ENCODE results near the gene ZCCHC4.

ZCCHC4 gene, protein sequence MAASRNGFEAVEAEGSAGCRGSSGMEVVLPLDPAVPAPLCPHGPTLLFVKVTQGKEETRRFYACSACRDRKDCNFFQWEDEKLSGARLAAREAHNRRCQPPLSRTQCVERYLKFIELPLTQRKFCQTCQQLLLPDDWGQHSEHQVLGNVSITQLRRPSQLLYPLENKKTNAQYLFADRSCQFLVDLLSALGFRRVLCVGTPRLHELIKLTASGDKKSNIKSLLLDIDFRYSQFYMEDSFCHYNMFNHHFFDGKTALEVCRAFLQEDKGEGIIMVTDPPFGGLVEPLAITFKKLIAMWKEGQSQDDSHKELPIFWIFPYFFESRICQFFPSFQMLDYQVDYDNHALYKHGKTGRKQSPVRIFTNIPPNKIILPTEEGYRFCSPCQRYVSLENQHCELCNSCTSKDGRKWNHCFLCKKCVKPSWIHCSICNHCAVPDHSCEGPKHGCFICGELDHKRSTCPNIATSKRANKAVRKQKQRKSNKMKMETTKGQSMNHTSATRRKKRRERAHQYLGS

GRCh38 chr4:25312496-25313200 is at the start of gene ZCCHC4:
Gene ZCCHC4, plus strand, starts transcription at chr4:25312774. Its CDS starts 36 bp downstream, at chr4:25312810.
- DNase-seq: peak; percentile 83

- DNase-seq: no peak
Observed at GRCh38 chr4:25271866-25272265, 40.7 kb upstream of the ZCCHC4 start.

GRCh38 chr4:25280210-25280609 is 32.4 kb upstream of the ZCCHC4 start:
- no peak for DNase-seq

GRCh38 chr4:25283948-25284347 is 28.6 kb upstream of the ZCCHC4 start:
- DNase-seq: no peak

DNA sequence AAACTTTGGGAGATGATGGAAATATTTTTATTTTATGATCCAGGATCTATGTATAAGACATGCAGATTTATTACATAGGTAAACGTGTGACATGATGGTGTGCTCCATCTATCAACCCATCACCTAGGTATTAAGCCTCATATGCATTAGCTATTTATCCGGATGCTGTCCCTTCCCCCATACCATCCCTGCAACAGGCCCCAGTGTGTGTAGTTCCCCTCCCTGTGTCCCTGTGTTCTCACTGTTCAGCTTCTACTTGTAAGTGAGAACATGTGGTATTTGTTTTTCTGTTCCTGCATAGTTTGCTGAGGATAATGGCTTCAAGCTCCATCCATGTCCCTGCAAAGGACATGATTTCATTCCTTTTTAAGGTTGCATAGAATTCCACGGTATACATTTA is 28.1 kb upstream of the ZCCHC4 start:
- no peak for DNase-seq

- no peak for DNase-seq
Observed at GRCh38 chr4:25290490-25291067, 22.0 kb upstream of the ZCCHC4 start.

- DNase-seq: no peak
Observed at GRCh38 chr4:25291158-25291733, 21.3 kb upstream of the ZCCHC4 start.

DNA sequence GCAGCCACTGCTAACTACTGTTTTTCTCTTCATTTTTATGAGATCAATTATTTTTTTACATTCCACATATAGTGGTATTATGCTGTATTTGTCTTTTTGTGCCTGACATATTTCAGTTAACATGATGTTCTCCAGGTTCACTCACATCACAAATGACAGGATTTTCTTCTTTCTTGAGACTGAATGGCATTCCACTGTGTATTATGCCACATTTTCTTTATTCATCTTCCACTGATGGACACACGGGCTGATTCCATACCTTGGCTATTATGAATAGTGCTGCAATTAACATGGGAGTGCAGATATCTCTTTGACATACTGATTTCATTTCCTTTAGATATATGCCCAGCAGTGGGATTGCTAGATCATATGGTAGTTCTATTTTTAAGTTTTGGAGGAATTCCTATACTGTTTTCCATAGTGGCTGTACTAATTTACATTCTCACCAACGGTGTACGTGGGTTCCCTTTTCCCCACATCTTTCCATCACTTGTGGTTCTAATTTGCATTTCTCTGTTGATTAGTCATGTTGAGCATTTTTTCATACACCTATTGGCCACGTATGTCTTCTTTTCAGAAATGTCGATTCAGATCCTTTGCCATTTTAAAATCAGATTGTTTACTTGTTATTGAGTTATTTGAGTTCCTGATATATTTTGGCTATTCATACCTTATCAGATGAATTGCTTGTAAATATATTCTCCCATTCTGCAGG is 14.9 kb upstream of the ZCCHC4 start:
- DNase-seq: no peak

DNA sequence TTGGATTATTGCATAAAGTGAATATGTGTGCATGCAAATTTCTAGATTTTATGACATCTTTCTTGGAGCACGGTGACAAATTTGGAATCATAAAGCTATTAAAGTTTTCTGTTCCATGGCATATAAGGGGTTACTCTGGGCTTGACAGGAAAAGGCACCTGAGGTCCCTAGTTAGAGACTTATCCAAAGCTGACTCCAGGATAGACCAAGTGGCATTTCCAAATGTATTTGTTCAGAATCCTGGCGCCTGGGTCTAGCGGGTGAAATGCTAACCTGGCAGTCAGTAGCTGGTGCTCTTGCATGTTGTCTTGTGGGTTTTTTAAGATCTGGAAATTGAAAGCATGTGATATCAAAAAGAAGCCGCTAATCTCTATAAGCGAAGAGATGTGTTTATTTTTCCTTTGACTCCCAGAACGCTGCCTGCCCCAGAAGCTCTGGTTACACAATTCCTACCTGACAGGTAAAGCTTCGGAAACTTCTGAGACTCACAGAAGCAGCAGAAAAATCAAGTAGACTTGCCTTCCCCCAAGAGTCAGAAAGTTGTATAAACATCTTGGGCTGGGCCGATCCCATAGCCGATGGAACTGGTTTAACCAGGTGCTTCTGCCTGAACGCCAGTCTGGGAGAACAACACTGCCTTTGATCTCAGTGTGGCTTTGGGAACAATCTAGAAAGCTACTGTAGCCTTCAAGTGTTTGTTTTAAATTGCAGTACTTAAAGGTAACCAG is 12.9 kb upstream of the ZCCHC4 start:
- no peak for DNase-seq

GRCh38 chr4:25301471-25301870 is 11.1 kb upstream of the ZCCHC4 start:
- no peak for DNase-seq

- DNase-seq: no peak
Observed at GRCh38 chr4:25302626-25303025, 9.9 kb upstream of the ZCCHC4 start.

GRCh38 chr4:25303578-25303977 is 9.0 kb upstream of the ZCCHC4 start:
- no peak for DNase-seq

DNA sequence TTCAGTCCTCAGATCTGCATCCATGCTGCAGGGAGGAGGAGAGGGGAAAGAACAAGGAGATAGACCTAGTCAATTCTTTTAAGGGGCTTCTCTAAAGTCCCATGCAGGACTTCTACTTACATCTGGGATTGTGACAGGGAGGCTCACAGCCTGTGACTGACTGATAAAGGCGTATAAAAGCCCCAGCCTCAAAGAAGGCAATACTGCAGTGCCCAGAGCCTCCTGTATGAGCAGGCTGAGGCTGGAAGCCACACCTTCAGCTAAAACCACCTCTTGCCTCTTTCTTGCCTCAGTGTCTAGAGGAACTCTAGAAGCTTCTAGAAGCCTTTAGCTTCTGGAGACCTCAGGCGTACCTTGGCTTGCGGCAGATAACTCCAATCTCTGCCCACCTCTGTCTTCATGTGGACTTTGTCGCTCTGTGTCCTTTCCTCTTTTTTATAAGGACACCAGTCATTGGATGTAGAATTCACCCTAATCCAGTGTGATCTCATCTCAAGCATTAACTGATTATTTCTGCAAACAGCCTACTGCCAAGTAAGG is 6.0 kb upstream of the ZCCHC4 start:
- DNase-seq: no peak

- DNase-seq: no peak
Observed at GRCh38 chr4:25307596-25307995, 5.0 kb upstream of the ZCCHC4 start.

GRCh38 chr4:25308306-25308705 is 4.3 kb upstream of the ZCCHC4 start:
- DNase-seq: no peak

DNA sequence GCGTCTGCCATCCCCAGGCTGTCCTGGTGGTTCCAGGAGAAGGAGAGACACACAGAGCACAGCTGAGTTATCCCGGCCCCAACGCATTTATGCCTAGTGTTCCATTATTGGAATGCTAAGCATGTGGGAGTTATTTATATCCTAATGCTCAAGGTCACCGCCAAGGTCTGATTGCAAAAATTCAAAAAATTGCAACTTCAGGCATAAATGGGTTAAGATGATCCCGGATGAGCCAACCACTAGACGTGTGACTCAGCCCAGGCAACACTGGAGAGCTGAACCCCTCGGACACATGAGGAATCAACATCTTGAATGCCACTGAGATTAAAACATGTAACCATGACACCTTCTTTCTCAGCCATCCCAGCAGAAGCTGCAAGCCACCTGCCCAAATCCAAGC is 3.8 kb upstream of the ZCCHC4 start:
- no peak for DNase-seq

GRCh38 chr4:25310066-25310802 is 2.3 kb upstream of the ZCCHC4 start:
- DNase-seq: no peak

DNA sequence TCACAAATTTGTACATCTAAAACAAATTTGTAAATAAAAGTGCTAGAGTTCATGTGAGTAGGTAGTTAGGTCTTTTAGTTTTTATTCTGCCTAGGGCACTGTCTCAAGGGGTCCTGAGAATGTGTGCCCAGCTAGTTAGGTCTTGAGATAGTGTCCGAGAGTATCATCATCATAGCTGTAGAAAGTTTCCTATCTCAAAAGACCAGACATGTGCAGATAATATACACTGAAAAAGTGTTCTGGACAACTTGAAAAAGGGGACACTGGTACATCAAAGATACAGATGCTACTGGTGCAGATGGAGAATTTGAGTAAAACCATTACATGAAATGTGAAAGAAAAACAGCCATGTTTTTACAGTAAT is 1.8 kb upstream of the ZCCHC4 start:
- DNase-seq: no peak

DNA sequence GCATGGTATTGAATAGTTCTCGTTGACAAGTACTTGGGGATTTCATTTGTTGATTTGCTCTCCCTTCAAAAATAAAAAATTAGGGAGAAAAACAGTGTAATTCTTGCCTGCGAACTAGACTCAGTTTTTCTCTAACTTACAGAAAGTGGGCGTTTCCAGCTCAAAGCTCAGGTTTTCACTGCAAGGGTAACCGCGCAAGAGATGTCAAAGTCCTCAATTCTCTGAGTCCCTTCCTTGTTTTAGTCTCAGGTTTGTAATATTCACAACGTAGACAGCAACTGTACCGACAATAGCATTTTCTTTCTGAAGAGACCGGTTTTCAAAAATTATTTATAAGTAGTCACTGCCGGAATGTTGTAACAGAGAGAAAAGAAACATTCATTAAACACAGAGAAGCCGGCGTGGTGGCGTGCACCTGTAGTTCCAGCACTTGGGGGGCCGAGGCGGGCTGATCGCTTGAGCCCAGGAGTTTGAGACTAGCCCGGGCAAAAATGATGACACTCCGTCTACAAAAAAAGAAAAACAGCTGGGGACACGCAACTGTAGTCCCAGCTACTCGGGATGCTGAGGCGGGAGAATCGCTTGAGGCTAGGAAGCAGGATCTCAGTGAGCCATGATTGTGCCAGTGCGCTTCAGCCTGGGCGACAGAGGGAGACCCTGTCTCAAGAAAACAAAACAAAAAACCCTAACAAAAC is 774 bp downstream of the ZCCHC4 start:
- no peak for DNase-seq

DNA sequence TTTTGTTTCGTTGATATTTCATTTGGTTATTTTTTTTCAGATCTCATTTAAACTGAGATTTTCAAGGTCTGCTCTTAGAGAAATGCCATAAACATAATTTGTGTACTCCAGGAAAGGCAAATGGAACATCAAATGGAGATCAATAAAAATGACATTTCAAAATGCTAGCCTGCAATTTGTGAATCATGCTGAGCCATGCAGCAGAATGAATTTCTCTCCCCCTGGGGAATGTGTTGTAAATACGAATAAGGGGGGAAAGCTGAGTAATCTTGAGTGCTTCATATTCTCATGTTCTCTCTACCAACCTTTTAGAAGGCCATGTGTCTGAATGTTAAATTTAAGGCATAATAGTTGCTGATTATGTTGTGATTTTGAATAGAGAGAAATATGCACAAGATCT is 7.8 kb downstream of the ZCCHC4 start:
- no peak for DNase-seq

Data from activated effector memory CD4-positive, alpha-beta T cell treated with Interleukin-2 at 50 U/mL for 16 hours (primary cell).